HepG2 (cell line): ENCODE results near the gene RPS6KA5. TPM values are rescaled to one million over a fixed set of nuclear protein-coding genes. Genes with fewer than 3 reads are reported as not detected.

Experiments used
- AHR ChIP-seq: IDR thresholded peaks from 2 replicates; pipeline ENCODE4 v1.6.1; 2018; ENCODE audit warnings: missing genetic modification reagents, missing compliant biosample characterization
- FOXO1 ChIP-seq: sonication (generic); formaldehyde crosslinking; IDR thresholded peaks from 2 replicates; pipeline ENCODE4 v1.4.0; 2020; ENCODE audit warnings: missing genetic modification reagents
- HHEX ChIP-seq: IDR thresholded peaks from 2 replicates; pipeline ENCODE4 v1.6.1; 2016; ENCODE audit warnings: control low read depth
- KDM3A ChIP-seq: IDR thresholded peaks from 2 replicates; pipeline ENCODE4 v1.6.1; 2018; ENCODE audit warnings: low read depth, missing compliant biosample characterization
- MBNL3 ChIP-seq: fragments of 250-450 bp; sonication (Bioruptor Pico); conservative IDR thresholded peaks from 2 replicates; pipeline ENCODE4 v1.8.0; 2022; ENCODE audit warnings: mild to moderate bottlenecking, inconsistent platforms
- MTF1 ChIP-seq: sonication (generic); formaldehyde crosslinking; IDR thresholded peaks from 2 replicates; pipeline ENCODE4 v1.5.0; 2020; ENCODE audit warnings: missing genetic modification reagents
- MXD4 ChIP-seq: IDR thresholded peaks from 2 replicates; pipeline ENCODE4 v1.6.1; 2016; ENCODE audit warnings: mild to moderate bottlenecking, missing biosample characterization, missing genetic modification reagents
- MXI1 ChIP-seq: IDR thresholded peaks from 3 replicates; pipeline ENCODE4 v1.6.1; 2012; ENCODE audit warnings: low read depth, low read length, inconsistent platforms, borderline replicate concordance
- REST ChIP-seq, 2 experiments: IDR thresholded peaks; 2 replicates each; pipeline ENCODE4 v1.6.1; 2011 to 2012; ENCODE audit warnings: low read length in 2 of 2, borderline replicate concordance in 1 of 2, low read depth in 1 of 2, mild to moderate bottlenecking in 1 of 2, moderate library complexity in 1 of 2
- SMAD9 ChIP-seq: sonication (generic); formaldehyde crosslinking; IDR thresholded peaks from 2 replicates; pipeline ENCODE4 v1.5.1; 2020; ENCODE audit warnings: mild to moderate bottlenecking, missing genetic modification reagents
- SRSF4 ChIP-seq: fragments of 200-400 bp; formaldehyde crosslinking; IDR thresholded peaks from one replicate; pipeline ENCODE4 v1.6.1; 2018; ENCODE audit warnings: mild to moderate bottlenecking, low read depth, low read length, moderate library complexity; ENCODE audit not compliant: poor library complexity, severe bottlenecking
- TRIM24 ChIP-seq: sonication (generic); formaldehyde crosslinking; IDR thresholded peaks from 2 replicates; pipeline ENCODE4 v1.8.0; 2022; ENCODE audit warnings: mild to moderate bottlenecking, missing genetic modification reagents
- ZNF460 ChIP-seq: sonication (generic); formaldehyde crosslinking; IDR thresholded peaks from 2 replicates; pipeline ENCODE4 v1.5.1; 2020; ENCODE audit warnings: missing genetic modification reagents, mild to moderate bottlenecking, borderline replicate concordance
- ZNF670 ChIP-seq: sonication (generic); formaldehyde crosslinking; IDR thresholded peaks from 2 replicates; pipeline ENCODE4 v1.8.0; 2022; ENCODE audit warnings: mild to moderate bottlenecking, missing genetic modification reagents, borderline replicate concordance
- polyA plus RNA-seq, 8 experiments: library from polyadenylated mRNA; depleted of rRNA in 3 of 8; stranded (reverse) in 7 of 8; unstranded in 1 of 8; fragments of >200 nt; fragmentation: Illumina TruSeq in 4 of 8; extraction: Trizol in 4 of 8; gene quantifications; 2 replicates each; pipeline versions ENCODE4 v1.2.1 to v1.2.3, GENCODE V29; 2011 to 2016; ENCODE audit warnings: low read depth in 4 of 8, missing spikeins in 1 of 8, mixed read lengths in 1 of 8; ENCODE audit not compliant: insufficient read depth in 1 of 8
- total RNA-seq, 5 experiments: library from RNA; depleted of rRNA; stranded (reverse); fragments of >200 nt; fragmentation: Illumina TruSeq; extraction: Trizol; gene quantifications; 2 replicates each; pipeline ENCODE4 v1.2.3, GENCODE V29; 2016; ENCODE audit warnings: low read depth in 1 of 5
- TF ChIP-seq, protein P1 (sequence below): sonication (generic); formaldehyde crosslinking; IDR thresholded peaks from 2 replicates; pipeline ENCODE4 v1.4.0; 2020; ENCODE audit warnings: missing genetic modification reagents
- TF ChIP-seq, protein P2 (sequence below): IDR thresholded peaks from 2 replicates; pipeline ENCODE4 v1.6.1; 2016; ENCODE audit warnings: mild to moderate bottlenecking, missing biosample characterization, missing genetic modification reagents
- TF ChIP-seq, protein P3 (sequence below): sonication (generic); formaldehyde crosslinking; IDR thresholded peaks from 2 replicates; pipeline ENCODE4 v1.9.0; 2021; ENCODE audit warnings: missing genetic modification reagents, borderline replicate concordance

RPS6KA5 gene
- total and polyA plus RNA-seq, 2 of the 13 experiments (the other 11 are each of a cell fraction or from before 2014, with no cell fraction given) = 0.50 to 0.58 TPM

DNA sequence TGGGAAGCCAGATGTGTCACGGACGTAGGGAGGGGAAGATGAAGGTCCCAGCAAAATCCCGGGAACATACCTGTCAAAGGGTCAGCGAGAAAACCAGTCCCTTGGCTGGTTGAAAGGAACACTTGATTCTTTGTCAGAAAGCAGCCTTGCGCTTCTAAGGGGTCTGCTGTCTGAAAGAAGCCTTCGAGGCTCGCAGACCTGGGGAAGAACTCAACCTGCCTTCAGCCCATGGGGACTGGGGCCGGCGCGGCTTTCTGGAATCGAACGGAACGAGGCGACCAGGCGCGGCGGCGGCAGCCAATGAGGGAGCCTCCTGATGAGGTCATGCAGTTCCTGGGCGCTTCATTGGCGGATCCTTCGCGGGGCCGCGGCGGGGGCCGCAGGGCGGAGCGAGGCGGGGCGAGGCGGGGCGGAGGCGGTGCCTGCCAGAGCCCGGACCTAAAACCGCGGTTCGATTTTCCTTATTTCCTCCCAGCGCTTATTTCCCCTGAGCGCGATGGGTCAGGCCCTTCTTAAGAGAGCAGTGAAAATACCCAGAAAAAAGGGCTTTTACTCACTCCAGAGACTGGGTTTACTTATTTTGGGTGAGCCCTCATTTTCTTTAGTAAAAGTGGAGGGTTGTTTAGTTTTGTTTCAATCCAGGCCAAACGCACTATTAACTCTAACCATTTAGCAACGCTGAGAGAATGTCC is 232.4 kb downstream of the RPS6KA5 start (continued):
- TF ChIP-seq, protein P1, sequence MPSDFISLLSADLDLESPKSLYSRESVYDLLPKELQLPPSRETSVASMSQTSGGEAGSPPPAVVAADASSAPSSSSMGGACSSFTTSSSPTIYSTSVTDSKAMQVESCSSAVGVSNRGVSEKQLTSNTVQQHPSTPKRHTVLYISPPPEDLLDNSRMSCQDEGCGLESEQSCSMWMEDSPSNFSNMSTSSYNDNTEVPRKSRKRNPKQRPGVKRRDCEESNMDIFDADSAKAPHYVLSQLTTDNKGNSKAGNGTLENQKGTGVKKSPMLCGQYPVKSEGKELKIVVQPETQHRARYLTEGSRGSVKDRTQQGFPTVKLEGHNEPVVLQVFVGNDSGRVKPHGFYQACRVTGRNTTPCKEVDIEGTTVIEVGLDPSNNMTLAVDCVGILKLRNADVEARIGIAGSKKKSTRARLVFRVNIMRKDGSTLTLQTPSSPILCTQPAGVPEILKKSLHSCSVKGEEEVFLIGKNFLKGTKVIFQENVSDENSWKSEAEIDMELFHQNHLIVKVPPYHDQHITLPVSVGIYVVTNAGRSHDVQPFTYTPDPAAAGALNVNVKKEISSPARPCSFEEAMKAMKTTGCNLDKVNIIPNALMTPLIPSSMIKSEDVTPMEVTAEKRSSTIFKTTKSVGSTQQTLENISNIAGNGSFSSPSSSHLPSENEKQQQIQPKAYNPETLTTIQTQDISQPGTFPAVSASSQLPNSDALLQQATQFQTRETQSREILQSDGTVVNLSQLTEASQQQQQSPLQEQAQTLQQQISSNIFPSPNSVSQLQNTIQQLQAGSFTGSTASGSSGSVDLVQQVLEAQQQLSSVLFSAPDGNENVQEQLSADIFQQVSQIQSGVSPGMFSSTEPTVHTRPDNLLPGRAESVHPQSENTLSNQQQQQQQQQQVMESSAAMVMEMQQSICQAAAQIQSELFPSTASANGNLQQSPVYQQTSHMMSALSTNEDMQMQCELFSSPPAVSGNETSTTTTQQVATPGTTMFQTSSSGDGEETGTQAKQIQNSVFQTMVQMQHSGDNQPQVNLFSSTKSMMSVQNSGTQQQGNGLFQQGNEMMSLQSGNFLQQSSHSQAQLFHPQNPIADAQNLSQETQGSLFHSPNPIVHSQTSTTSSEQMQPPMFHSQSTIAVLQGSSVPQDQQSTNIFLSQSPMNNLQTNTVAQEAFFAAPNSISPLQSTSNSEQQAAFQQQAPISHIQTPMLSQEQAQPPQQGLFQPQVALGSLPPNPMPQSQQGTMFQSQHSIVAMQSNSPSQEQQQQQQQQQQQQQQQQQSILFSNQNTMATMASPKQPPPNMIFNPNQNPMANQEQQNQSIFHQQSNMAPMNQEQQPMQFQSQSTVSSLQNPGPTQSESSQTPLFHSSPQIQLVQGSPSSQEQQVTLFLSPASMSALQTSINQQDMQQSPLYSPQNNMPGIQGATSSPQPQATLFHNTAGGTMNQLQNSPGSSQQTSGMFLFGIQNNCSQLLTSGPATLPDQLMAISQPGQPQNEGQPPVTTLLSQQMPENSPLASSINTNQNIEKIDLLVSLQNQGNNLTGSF = no peak
- TF ChIP-seq HHEX (no peak), FOXO1 (CRISPR knock-in tag) (no peak), TRIM24 (CRISPR knock-in tag) (no peak), MXD4 (CRISPR knock-in tag) (no peak), MBNL3 (CRISPR knock-in tag) (no peak), MXI1 (no peak), SRSF4 (no peak), ZNF670 (peak; percentile 89), SMAD9 (no peak), KDM3A (CRISPR knock-in tag) (no peak), AHR (CRISPR knock-in tag) (no peak), ZNF460 (CRISPR knock-in tag) (no peak), MTF1 (CRISPR knock-in tag) (no peak), REST (IDR thresholded peaks at IDR 0.05; ENCODE audit: borderline replicate concordance in 1 of 2, low read depth in 1 of 2, low read length in 2 of 2) (no peak)
- TF ChIP-seq, protein P2, sequence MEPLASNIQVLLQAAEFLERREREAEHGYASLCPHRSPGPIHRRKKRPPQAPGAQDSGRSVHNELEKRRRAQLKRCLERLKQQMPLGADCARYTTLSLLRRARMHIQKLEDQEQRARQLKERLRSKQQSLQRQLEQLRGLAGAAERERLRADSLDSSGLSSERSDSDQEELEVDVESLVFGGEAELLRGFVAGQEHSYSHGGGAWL = no peak
- TF ChIP-seq, protein P3, sequence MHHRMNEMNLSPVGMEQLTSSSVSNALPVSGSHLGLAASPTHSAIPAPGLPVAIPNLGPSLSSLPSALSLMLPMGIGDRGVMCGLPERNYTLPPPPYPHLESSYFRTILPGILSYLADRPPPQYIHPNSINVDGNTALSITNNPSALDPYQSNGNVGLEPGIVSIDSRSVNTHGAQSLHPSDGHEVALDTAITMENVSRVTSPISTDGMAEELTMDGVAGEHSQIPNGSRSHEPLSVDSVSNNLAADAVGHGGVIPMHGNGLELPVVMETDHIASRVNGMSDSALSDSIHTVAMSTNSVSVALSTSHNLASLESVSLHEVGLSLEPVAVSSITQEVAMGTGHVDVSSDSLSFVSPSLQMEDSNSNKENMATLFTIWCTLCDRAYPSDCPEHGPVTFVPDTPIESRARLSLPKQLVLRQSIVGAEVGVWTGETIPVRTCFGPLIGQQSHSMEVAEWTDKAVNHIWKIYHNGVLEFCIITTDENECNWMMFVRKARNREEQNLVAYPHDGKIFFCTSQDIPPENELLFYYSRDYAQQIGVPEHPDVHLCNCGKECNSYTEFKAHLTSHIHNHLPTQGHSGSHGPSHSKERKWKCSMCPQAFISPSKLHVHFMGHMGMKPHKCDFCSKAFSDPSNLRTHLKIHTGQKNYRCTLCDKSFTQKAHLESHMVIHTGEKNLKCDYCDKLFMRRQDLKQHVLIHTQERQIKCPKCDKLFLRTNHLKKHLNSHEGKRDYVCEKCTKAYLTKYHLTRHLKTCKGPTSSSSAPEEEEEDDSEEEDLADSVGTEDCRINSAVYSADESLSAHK = no peak
